ENCODE results near the gene IL1A.

IL1A gene

DNA sequence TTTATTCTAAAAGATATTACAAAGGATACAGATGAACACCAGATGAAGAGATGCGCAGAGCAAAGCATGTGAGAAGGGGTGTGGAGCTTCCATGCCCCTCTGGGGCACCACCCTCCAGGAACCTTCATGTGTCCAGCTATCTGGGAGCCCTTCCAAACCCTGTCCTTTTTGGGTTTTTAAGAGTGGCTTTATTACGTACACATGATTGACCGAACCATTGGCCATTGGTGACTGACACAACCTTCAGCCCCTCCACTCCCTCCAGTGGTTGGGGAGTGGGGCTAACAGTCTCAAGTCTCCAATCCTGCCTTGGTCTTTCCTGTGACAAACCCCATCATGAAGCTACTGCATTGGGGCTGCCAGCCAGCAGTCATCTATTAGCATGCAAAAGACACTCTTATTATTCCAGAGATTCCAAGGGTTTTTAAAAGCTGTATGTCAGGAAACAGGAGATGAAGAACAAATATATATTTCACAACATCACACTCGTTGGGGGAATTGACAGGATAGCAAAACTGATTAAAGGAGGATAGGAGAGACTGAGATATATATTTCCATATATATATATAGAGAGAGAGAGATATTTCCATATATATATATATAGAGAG is 32.9 kb upstream of the IL1A start:
- no peak for DNase-seq

- no peak for DNase-seq
These were observed 30.0 kb upstream of the IL1A start for GRCh38 chr2:112814278-112814677.

GRCh38 chr2:112813280-112813966 is 29.1 kb upstream of the IL1A start:
- DNase-seq = no peak

DNA sequence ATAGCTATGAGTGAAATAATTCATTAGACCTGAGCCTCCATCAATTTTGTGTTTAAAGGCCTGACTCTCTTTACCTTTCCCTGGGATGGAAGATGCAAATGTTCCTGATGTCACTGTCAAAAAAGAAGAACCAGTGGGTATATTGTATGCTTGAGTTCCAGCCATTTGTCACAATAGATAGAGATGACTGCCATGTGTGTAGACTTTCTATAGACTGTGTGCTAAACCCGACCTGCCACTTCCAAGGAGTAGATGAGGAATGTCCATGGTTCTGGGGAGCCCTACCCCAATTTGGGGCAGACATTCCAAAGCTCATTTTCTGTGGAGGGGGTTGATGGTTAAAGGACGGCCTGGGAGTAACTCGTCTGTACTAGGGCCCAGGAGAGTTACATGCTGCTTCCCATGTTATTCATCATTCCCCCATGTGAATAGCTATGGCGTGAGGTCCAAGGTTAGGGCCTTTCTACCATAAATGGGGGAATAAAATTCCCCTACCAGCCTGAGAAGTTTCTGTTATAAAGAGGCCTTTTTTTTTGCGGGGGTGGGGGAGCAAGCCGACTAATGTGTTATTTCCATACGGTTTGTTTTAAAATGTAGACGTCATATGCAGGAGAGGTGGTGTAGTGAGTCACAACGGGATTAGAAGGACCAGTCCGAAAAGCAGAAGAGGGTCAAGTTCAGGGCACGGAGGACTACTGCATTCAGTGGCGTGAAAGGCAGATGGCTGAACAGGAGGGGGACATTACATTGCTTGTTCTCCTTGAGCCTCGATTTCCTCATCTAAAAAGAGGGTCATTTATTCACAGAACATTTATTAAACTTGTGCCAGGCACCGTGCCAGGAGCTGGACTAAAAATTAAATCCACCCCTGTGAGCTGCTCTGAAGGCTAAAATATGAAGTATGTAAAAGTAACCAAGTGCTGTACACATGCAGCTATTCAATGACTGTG is 28.3 kb upstream of the IL1A start:
- DNase-seq = no peak

GRCh38 chr2:112811841-112812306 is 27.6 kb upstream of the IL1A start:
- DNase-seq = no peak

- no peak for DNase-seq
These were observed 27.1 kb upstream of the IL1A start for GRCh38 chr2:112811276-112811831.

DNA sequence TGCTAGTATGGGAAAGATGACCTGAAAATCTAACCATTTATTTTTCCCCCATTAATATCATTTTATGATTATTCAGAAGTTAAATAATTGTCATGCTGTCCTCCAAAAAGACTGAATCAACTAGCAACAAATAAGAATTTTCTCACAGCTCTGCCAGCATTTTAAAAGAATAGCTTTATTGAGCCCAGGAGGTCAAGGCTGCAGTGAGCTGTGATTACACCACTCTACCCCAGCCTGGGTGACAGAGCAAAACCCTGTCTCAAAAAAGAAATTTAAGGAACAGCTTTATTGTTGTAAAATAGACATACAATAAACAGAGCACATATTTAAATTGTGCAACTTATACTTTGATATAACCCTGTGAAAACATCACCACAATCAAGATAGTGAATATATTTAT is 24.8 kb upstream of the IL1A start:
- DNase-seq = no peak

GRCh38 chr2:112807233-112807807 is 23.0 kb upstream of the IL1A start:
- no peak for DNase-seq

- no peak for DNase-seq
These were observed 21.2 kb upstream of the IL1A start for GRCh38 chr2:112805542-112805941.

DNA sequence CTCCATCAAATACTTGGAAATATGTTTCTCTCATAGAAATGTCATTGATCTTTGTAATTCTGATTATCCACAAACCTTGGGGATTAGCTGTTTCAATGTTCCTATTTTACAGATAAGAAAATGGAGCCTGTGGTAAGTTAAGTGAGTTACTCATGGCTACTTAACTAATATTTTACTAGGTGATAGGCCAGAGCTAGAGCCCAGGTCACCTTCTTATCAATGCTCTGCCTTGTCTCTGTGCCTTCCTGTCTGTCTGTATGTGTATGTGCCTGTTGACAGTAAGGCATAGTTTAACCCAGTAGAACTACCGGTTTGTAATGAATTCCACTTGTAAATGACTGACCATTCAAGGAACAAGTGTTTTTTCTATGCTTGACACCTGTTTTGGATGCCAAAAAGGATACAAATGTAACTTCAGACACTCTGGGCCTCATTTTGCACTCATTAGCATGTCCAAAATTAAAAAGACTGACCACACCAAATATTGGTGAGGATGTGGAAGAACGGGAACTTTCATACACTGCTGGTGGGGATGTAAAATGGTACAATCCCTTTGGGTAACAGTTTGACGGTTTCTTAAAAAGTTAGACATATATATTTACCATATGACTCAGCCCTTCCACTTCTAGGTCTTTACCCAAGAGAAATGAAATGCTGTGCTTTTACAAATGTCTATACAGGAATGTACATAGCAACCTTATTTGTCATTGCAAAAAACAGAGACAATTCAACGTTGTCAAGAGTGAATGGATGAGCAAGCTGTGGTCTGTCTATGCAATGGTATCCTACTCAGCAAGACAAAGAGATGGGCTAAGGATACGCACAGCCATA is 19.6 kb upstream of the IL1A start:
- no peak for DNase-seq

DNA sequence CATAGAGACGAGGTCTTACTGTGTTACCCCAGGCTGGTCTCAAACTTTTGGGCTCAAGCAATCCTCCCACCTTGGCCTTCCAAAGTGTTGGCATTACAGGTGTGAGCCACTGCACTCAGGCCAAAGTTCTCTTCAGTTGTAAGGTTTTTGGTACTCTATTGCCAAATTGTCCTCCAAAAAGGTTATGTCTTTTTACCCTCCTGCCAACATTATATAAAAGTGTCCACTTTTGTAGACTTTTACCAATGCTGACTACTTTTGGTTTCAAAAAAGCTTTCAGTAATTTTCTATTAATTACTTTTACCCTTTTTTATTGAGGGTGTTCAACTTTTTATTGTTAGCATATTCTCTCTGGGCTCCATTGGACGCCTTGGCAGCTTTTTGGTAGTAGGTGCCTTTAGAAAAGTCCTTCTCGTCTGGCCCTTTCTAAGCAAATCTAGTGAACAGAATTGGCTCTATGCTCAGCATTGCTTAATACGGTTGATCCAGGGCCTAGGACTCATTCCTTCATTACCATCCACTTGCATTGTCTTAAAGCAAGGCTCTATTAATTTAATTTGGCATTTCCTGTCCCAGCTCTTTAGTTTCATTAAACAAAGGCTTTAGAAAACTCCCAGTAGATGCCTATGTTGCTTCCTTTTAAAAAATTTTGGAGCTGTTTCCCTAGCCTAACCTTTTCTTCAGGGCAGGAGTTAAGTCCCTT is 16.7 kb upstream of the IL1A start:
- DNase-seq = no peak

DNA sequence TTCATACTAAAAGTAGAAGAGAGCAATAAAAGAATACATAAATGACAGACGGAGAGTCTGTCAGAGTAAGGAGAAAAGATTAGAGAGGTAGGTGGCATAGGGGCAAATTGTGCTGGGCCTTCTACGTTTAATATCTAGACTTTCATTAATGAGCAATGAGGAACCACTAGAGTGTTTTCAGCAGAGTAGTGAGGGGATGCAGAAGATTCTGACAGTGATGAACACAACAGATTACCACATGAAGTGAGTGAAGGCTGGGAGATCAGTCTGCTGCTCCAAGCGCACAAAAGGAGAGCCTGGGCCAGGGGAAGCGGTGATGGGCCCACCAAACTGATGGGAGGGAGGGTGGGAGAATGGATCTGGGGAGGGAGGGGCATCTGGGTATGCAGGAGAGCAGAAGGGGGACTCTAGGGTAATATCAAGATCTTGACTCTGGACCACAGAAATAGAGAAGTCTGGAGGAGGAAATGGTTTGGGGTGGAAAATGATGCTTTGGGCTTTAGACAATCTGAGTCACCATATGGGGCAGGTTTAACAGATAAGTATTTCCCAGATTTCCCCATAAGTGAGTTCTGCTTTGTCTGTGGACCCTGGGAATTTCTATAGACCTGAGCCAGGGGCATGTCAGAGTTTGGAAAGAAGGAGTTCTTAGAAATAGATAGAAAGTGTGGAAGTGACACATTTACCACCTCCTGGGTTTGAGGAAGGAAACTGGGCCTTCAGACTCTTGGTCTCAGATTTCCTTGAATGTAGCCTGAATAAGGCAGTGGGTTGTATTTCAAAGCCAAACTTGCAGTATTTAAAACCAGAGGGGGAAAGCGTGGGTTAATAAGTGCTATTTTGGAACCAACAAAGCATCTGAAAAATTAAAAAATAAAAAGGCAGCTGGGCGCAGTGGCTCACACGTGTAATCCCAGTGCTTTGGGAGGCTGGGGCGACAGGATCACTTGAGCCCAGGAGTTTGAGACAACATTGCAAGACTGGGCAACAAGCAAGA is 15.0 kb upstream of the IL1A start:
- DNase-seq = no peak

- DNase-seq = no peak
These were observed 12.2 kb upstream of the IL1A start for GRCh38 chr2:112796486-112796885.

GRCh38 chr2:112795774-112796173 is 11.5 kb upstream of the IL1A start:
- DNase-seq = no peak

- no peak for DNase-seq
These were observed 10.5 kb upstream of the IL1A start for GRCh38 chr2:112794841-112795240.

DNA sequence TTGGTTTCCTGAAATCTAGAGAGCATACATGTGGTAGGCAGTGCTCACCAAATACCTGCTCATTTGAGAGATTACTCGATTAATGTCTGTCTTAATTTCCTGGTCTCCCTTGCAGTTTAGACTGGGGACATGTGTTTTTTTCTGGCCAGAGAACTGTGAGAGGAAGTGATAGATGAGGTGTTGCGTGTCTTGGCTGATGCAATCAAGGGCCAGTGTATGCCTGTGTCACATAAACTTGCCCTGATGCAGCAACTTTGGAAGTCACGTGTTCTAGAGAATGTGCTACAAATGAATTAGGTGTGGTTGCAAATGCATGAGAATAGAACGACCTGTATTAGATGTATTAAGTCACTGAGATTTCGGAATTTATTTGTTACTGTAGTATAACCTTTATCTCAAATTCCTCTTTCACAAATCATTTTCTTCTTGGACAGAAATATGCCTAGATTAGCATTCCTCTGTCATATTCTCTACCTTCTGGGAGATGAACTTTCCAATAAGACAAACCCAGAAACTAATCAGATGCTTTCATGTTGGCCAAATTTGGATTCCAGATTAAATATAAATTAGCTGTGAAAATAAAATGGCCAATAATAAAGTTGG is 9.9 kb upstream of the IL1A start:
- DNase-seq = no peak

- no peak for DNase-seq
These were observed 9.2 kb upstream of the IL1A start for GRCh38 chr2:112793449-112793978.

DNA sequence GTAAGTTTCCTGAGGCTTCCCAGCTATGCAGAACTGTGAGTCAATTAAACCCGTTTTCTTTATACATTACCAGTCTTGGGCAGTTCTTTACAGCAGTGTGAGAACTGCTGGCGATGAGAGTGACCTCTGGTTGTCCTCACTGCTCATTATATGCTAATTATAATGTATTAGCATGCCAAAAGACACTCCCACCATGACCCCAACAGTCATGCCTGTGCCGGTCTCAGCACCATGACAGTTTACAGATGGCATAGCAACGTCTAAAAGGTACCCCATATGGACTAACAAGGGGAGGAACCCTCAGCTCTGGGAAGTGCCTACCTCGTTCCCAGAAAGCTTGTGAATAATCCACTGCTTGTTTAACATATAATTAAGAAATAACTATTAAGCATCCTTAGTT is 8.1 kb upstream of the IL1A start:
- no peak for DNase-seq

GRCh38 chr2:112791693-112792230 is 7.5 kb upstream of the IL1A start:
- DNase-seq = no peak
